A549 (cell line): ENCODE measurements around the gene MYO7A. TPM values are rescaled to one million over a fixed set of nuclear protein-coding genes. Genes with fewer than 3 reads are reported as not detected.

ENCODE experiments used
- ATAC-seq, 2 experiments: fragments of 200-7000 bp in 1 of 2; fragments of >200 bp in 1 of 2; cut with Nextera tagmentation in 1 of 2; cut with Tn5 transposase in 1 of 2; 3 replicates each; pipeline versions ENCODE4 v1.8.0 to v1.9.1; 2018 to 2020; ENCODE audit warnings: mild to moderate bottlenecking in 1 of 2, moderate library complexity in 1 of 2
- CTCF ChIA-PET: fragments of 300-600 bp; sonication (Branson Sonifier 250); formaldehyde crosslinking; extraction: SDS; loops from one replicate; lab custom pipeline; 2021; ENCODE audit warnings: antibody characterized with exemption, inconsistent platforms; lab: Yijun Ruan, JAX
- POLR2A ChIA-PET: fragments of 350-600 bp; formaldehyde crosslinking; extraction: SDS; loops from one replicate; lab custom pipeline; 2021; ENCODE audit warnings: antibody characterized with exemption, inconsistent platforms; lab: Yijun Ruan, JAX
- DNase-seq, 2 experiments: peaks; one replicate each; pipeline versions ENCODE4 v3.0.0 to v3.0.0-alpha.2; 2011 to 2016; ENCODE audit warnings: low read depth in 1 of 2, low spot score in 1 of 2
- FAIRE-seq: peaks from 2 replicates; lab custom pipeline; 2011; peaks lifted over from hg19 to GRCh38; lab: Jason Lieb, UNC
- H3K27ac ChIP-seq, 2 experiments: fragments of >200 bp; sonication (Bioruptor Twin); formaldehyde crosslinking; 3 replicates each; pipeline ENCODE4 v1.5.1; 2016 to 2017
- H3K4me1 ChIP-seq: fragments of >200 bp; sonication (Bioruptor Twin); formaldehyde crosslinking; 3 replicates; pipeline ENCODE4 v1.6.1; 2016
- H3K4me2 ChIP-seq: fragments of >200 bp; sonication (Bioruptor Twin); formaldehyde crosslinking; 3 replicates; pipeline ENCODE4 v1.6.1; 2016
- H3K4me3 ChIP-seq: fragments of >200 bp; sonication (Bioruptor Twin); formaldehyde crosslinking; 3 replicates; pipeline ENCODE4 v1.5.1; 2016
- H3K9me3 ChIP-seq: fragments of >200 bp; sonication (Bioruptor Twin); formaldehyde crosslinking; 3 replicates; pipeline ENCODE4 v1.6.1; 2016
- BHLHE40 ChIP-seq: IDR thresholded peaks from 2 replicates; pipeline ENCODE4 v1.6.1; 2012; ENCODE audit warnings: low read depth, low read length, inconsistent platforms
- CEBPB ChIP-seq, 2 experiments: fragments of >200 bp in 1 of 2; sonication (Bioruptor Twin) in 1 of 2; formaldehyde crosslinking in 1 of 2; IDR thresholded peaks; 2 replicates each; pipeline ENCODE4 v1.6.1; 2012 to 2016
- CTCF ChIP-seq: fragments of >200 bp; sonication (Bioruptor Twin); formaldehyde crosslinking; IDR thresholded peaks from 3 replicates; pipeline ENCODE4 v1.5.1; 2016
- EHF ChIP-seq: fragments of 250-450 bp; sonication (Bioruptor Pico); IDR thresholded peaks from 2 replicates; pipeline ENCODE4 v1.5.0; 2020; ENCODE audit warnings: mild to moderate bottlenecking
- EHMT2 ChIP-seq: fragments of 200-600 bp; sonication (generic); IDR thresholded peaks from 2 replicates; pipeline ENCODE4 v1.6.1; 2016; ENCODE audit warnings: antibody characterized with exemption, low read depth, mild to moderate bottlenecking, moderate library complexity
- ESRRA ChIP-seq: fragments of 150-350 bp; IDR thresholded peaks from 2 replicates; pipeline ENCODE4 v1.6.1; 2014; ENCODE audit warnings: mild to moderate bottlenecking, low read length, borderline replicate concordance
- FOSB ChIP-seq: fragments of 250-450 bp; sonication (Bioruptor Pico); IDR thresholded peaks from 2 replicates; pipeline ENCODE4 v1.5.0; 2020; ENCODE audit warnings: mild to moderate bottlenecking, moderate library complexity
- GATA3 ChIP-seq: IDR thresholded peaks from 2 replicates; pipeline ENCODE4 v1.6.1; 2012; ENCODE audit warnings: borderline replicate concordance
- HDAC2 ChIP-seq: fragments of 200-600 bp; sonication (generic); IDR thresholded peaks from 2 replicates; pipeline ENCODE4 v1.6.1; 2016
- HEYL ChIP-seq: fragments of 250-450 bp; sonication (Bioruptor Pico); IDR thresholded peaks from 2 replicates; pipeline ENCODE4 v1.8.0; 2021; ENCODE audit warnings: mild to moderate bottlenecking, moderate library complexity
- HOXA7 ChIP-seq: fragments of 250-450 bp; sonication (Bioruptor Pico); IDR thresholded peaks from 2 replicates; pipeline ENCODE4 v1.5.0; 2020; ENCODE audit warnings: mild to moderate bottlenecking, moderate library complexity
- HOXB13 ChIP-seq: fragments of 250-450 bp; sonication (Bioruptor Pico); IDR thresholded peaks from 2 replicates; pipeline ENCODE4 v1.5.0; 2020; ENCODE audit warnings: low read depth, mild to moderate bottlenecking, moderate library complexity
- JUN ChIP-seq, 2 experiments: fragments of >200 bp; sonication (Bioruptor Twin); formaldehyde crosslinking; IDR thresholded peaks; 2 replicates in 1 of 2; 3 replicates in 1 of 2; pipeline ENCODE4 v1.6.1; 2016 to 2017
- JUNB ChIP-seq: fragments of >200 bp; sonication (Bioruptor Twin); formaldehyde crosslinking; IDR thresholded peaks from 2 replicates; pipeline ENCODE4 v1.6.1; 2016
- MAFK ChIP-seq: fragments of 450-650 bp; IDR thresholded peaks from 2 replicates; pipeline ENCODE4 v1.6.1; 2014; ENCODE audit not compliant: partially characterized antibody
- MAZ ChIP-seq: fragments of 150-350 bp; IDR thresholded peaks from 2 replicates; pipeline ENCODE4 v1.6.1; 2014; ENCODE audit warnings: antibody characterized with exemption, low read depth, low read length, borderline replicate concordance
- MYC ChIP-seq: IDR thresholded peaks from 2 replicates; pipeline ENCODE4 v1.6.1; 2012; ENCODE audit warnings: mild to moderate bottlenecking, inconsistent platforms, low read length, improper control_type of control experiment, borderline replicate concordance
- PHF8 ChIP-seq: fragments of 200-600 bp; sonication (generic); IDR thresholded peaks from 2 replicates; pipeline ENCODE4 v1.6.1; 2016; ENCODE audit warnings: low read depth, mild to moderate bottlenecking, antibody characterized with exemption, moderate library complexity, borderline replicate concordance
- POLR2AphosphoS2 ChIP-seq: conservative IDR thresholded peaks from 2 replicates; pipeline ENCODE4 v1.6.1; 2012; ENCODE audit warnings: low read length, improper control_type of control experiment, inconsistent platforms
- REST ChIP-seq: fragments of 200-600 bp; sonication (generic); IDR thresholded peaks from 2 replicates; pipeline ENCODE4 v1.6.1; 2016; ENCODE audit warnings: antibody characterized with exemption, mild to moderate bottlenecking, moderate library complexity
- SMC3 ChIP-seq: fragments of >200 bp; sonication (Bioruptor Twin); formaldehyde crosslinking; IDR thresholded peaks from 3 replicates; pipeline ENCODE4 v1.6.1; 2018; ENCODE audit warnings: inconsistent platforms
- TFCP2L1 ChIP-seq: fragments of 250-450 bp; sonication (Bioruptor Pico); IDR thresholded peaks from 2 replicates; pipeline ENCODE4 v1.5.0; 2021; ENCODE audit warnings: mild to moderate bottlenecking
- ZFP36 ChIP-seq: fragments of 450-650 bp; IDR thresholded peaks from 2 replicates; pipeline ENCODE4 v1.6.1; 2014; ENCODE audit warnings: borderline replicate concordance; ENCODE audit not compliant: partially characterized antibody
- ZNF302 ChIP-seq: fragments of 250-450 bp; sonication (Bioruptor Pico); IDR thresholded peaks from 2 replicates; pipeline ENCODE4 v1.9.0; 2021; ENCODE audit warnings: inconsistent platforms, mild to moderate bottlenecking, moderate library complexity
- ZSCAN20 ChIP-seq: fragments of 250-450 bp; sonication (Bioruptor Pico); IDR thresholded peaks from 2 replicates; pipeline ENCODE4 v1.8.0; 2022; ENCODE audit warnings: mild to moderate bottlenecking, moderate library complexity
- WGBS: methylation state at CpG from one replicate; pipeline ENCODE4 v1.1.6; 2017; ENCODE audit errors: missing lambda C conversion rate; 5-methylcytosine and 5-hydroxymethylcytosine counted together
- polyA plus RNA-seq, 4 experiments: library from polyadenylated mRNA; depleted of rRNA in 3 of 4; stranded (reverse); fragments of >200 nt; fragmentation: RNase III in 1 of 4; extraction: RNeasy Plus Mini Kit Qiagen cat#74134 plus additional on column Dnase treatment in 1 of 4; gene quantifications; 2 replicates in 3 of 4; 3 replicates in 1 of 4; pipeline ENCODE4 v1.2.3, GENCODE V29; 2011 to 2017
- TF ChIP-seq, protein P1 (sequence below): fragments of >200 bp; sonication (Bioruptor Twin); formaldehyde crosslinking; IDR thresholded peaks from 2 replicates; pipeline ENCODE4 v1.6.1; 2016

The MYO7A gene
- polyA plus RNA-seq, 2 of the 4 experiments (the other 2 are of a cell fraction) = 1.7 to 2.1 TPM

DNA sequence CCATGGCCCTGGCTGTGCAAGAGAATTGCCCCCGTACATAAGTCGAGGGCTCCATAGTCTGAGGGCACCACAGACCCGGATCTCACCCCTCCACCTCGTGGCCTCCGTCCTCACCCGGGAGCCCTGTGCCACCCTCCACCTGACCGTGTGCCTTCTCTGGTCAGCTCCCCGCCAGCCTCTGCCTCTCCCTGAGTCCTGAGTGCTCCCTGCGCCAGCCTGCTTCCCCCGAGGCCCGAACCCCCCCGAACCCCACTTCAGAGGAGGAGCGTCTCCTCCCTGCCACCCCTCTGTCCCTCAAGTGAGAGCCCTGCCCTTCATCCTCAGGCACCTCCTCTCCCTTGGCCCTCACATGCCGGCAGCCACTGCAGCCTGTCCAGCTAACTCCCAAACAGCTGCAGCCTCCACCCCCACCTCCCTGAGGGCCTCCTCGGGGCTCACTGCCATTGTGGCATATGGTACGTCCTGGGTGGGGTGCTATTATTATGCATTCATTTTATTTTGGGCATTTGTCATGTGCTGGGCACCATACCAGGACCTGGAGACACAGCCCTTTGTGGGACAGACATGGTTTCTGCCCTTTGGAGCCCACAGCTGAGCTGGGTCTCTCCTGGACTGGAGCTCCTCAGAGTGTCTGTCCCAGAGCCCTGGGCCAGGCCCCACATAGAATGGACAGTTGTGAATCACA is 67.2 kb downstream of the MYO7A start:
- CTCF ChIA-PET = interaction anchor here (0.6 to 4.5 kb wide), 28 partner anchors 8 to 424 kb away, joined by 3 to 59 read pairs (median 3); partner anchors contain the start of gene MYO7A

DNA sequence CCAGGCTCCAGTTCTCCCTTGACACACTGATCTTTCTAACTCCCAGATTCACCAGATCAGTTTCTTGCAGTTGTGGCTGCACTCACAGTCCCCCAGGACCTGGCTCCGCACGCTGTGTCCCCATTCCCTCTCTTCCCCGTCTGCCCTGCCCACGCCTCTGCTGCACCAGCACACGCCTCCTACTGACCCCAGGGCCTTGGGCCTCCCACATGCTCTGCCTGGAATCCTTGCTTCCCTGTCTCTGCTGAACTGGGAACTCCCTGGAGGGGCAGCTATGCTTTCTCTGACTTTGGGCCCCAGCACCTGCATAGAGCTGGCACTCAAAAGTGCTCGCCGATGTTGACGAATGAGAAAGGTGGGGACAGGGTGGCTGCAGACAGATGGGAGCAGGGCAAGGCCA is 68.9 kb downstream of the MYO7A start:
- no peak for TF ChIP-seq CEBPB (IDR thresholded peaks at IDR 0.05)
- TF ChIP-seq JUNB = no peak
- no peak for TF ChIP-seq HOXA7 (CRISPR knock-in tag)
- no peak for TF ChIP-seq GATA3
- TF ChIP-seq ZNF302 = no peak
- TF ChIP-seq ZSCAN20 (CRISPR knock-in tag) = no peak
- no peak for TF ChIP-seq EHMT2
- no peak for TF ChIP-seq FOSB (CRISPR knock-in tag)
- no peak for TF ChIP-seq MAFK
- Histone ChIP-seq H3K4me3 (no peak overlapping the region), H3K4me2 (no peak overlapping the region), H3K4me1 (no peaks in the 10 kb centered on the region), H3K9me3 (no peaks in the 10 kb centered on the region), H3K27ac (no peak overlapping the region)
- POLR2A ChIA-PET = no interaction called here
- WGBS = 87% methylated on average over 8 of the region's 8 CpGs
- DNase-seq (no peak), ATAC-seq (no peak), FAIRE-seq (no peak)
- CTCF ChIA-PET = interaction anchor here (1.0 to 4.5 kb wide), 7 partner anchors 12 to 415 kb away, joined by 3 to 59 read pairs (median 3); no protein-coding TSS in a partner anchor

More for the DNA sequence above, 67.2 kb downstream of the MYO7A start:
- Histone ChIP-seq H3K27ac (no peak overlapping the region), H3K4me1 (no peaks in the 10 kb centered on the region), H3K4me2 (no peak overlapping the region), H3K9me3 (no peaks in the 10 kb centered on the region), H3K4me3 (no peak overlapping the region)
- TF ChIP-seq TFCP2L1 (CRISPR knock-in tag) (no peak), CEBPB (IDR thresholded peaks at IDR 0.05) (no peak), POLR2AphosphoS2 (no peak), ESRRA (no peak), JUN (IDR thresholded peaks at IDR 0.05) (no peak), HEYL (no peak)
- TF ChIP-seq, protein P1, sequence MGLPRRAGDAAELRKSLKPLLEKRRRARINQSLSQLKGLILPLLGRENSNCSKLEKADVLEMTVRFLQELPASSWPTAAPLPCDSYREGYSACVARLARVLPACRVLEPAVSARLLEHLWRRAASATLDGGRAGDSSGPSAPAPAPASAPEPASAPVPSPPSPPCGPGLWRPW = no peak
- ATAC-seq (no peak), DNase-seq (no peak), FAIRE-seq (no peak)
- POLR2A ChIA-PET = interaction anchor here (1.0 to 1.5 kb wide), 2 partner anchors 354 to 395 kb away, joined by 3 to 5 read pairs; partner anchors contain the start of gene AQP11
- WGBS = 73% methylated on average over 16 of the region's 16 CpGs

DNA sequence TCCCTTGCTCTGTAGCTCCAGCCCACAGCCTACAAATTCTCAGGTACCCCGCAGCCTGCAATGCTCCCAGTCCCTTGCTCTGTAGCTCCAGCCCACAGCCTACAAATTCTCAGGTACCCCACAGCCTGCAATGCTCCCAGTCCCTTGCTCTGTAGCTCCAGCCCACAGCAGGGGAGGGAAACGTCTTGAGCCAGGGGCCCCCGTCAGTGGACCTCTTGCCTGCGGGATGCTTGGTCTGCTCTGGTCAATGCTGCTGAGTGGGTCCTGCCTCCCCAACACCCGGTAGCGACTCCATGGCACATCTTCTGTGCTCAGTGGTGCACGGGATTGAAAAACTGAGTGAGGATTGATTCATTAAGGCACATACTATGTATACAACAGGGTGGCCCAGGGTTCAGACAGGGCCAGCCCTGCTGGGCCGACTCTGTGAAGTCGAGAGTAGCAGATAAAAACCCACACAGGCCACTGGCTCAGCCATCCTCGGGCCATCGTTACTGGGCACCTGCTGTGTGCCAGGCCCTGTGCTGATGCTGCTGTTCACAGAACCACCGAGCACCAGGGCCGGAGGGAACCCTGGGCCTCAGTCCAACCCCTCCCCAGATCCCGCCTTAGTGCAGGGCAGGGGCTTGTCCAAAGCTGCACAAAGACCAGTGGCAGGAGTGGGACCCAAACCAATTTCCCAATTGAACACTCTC is 69.7 kb downstream of the MYO7A start:
- H3K9me3 ChIP-seq = no peaks in the 10 kb centered on the region
- ChIA-PET CTCF (interaction anchor here (0.5 to 4.5 kb wide), 12 partner anchors 10 to 414 kb away, joined by 3 to 59 read pairs (median 3); no protein-coding TSS in a partner anchor), POLR2A (no interaction called here)
- TF ChIP-seq HDAC2 (no peak), ESRRA (no peak), ZFP36 (no peak), PHF8 (no peak), BHLHE40 (no peak), POLR2AphosphoS2 (no peak), MAZ (no peak), MYC (no peak), REST (no peak), HOXB13 (CRISPR knock-in tag) (no peak), EHF (CRISPR knock-in tag) (no peak), JUN (IDR thresholded peaks at IDR 0.05) (no peak), CTCF (no peak), SMC3 (no peak)
- no peak overlapping the region for H3K4me2 ChIP-seq
- H3K4me1 ChIP-seq = no peaks in the 10 kb centered on the region
- H3K4me3 ChIP-seq = no peak overlapping the region
- WGBS = 89% methylated on average over 12 of the region's 14 CpGs
- FAIRE-seq (no peak), DNase-seq (no peak), ATAC-seq (no peak)
- no peak overlapping the region for H3K27ac ChIP-seq
